GM19468 (cell line): ENCODE measurements around the gene KDM4B.
A peak's percentile ranks its signal among the peaks of the same experiment; 100 is the strongest.
"Not testable (repeated sequence)": the region's sequence is repeated elsewhere in the genome, so short reads cannot be mapped to it uniquely, and the experiment has no call there.

Source experiments
- ATAC-seq: cut with Tn5 transposase; IDR thresholded peaks from one replicate; pipeline ENCODE4 v1.9.1; 2021; ENCODE audit warnings: mild to moderate bottlenecking, moderate library complexity, moderate number of reproducible peaks; ENCODE audit not compliant: unreplicated experiment; ENCODE audit errors: extremely low read depth

The KDM4B gene

DNA sequence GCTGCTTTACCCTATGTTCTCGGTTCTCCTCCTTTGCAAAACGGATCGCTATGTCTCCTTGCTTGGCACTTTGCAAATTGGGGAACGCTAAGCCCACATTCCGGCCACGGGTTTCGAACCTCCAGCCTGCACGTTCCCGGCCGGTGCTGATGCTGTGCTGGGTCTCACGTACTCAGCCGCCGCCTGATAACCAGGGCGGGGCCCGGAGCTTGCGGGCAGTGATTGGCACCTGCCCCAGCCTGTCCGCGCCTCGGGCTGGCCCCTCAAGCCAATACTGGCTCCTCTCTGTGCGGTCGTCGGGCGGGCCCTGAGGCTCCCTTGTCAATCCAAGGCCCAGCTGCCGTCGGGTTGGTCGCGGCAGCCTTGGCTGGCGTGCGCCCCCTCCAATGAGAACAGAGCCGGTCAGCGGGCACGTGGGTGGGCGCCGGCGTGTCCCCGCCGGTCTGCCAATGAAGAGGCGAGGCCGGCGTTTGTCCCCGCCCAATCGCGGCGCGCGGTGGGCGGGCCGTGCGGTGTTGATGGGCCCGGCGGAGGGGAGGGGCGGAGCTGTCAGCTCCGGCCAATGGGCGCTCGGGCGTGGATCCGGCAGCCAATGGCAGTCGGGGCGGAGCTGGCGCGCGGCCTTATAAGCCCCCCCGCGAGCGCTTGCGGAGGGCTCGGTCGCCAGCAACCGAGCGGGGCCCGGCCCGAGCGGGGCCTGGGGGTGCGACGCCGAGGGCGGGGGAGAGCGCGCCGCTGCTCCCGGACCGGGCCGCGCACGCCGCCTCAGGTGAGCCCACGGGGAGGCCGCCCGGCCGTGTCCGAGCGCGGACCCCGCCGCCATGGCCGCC lies at the start of gene KDM4B:
Gene KDM4B (plus strand): TSS at position 652 of the 830 bp plus-strand sequence. CDS start 63,778 bp downstream, outside the sequence.
- ATAC-seq: peak; percentile 85

DNA sequence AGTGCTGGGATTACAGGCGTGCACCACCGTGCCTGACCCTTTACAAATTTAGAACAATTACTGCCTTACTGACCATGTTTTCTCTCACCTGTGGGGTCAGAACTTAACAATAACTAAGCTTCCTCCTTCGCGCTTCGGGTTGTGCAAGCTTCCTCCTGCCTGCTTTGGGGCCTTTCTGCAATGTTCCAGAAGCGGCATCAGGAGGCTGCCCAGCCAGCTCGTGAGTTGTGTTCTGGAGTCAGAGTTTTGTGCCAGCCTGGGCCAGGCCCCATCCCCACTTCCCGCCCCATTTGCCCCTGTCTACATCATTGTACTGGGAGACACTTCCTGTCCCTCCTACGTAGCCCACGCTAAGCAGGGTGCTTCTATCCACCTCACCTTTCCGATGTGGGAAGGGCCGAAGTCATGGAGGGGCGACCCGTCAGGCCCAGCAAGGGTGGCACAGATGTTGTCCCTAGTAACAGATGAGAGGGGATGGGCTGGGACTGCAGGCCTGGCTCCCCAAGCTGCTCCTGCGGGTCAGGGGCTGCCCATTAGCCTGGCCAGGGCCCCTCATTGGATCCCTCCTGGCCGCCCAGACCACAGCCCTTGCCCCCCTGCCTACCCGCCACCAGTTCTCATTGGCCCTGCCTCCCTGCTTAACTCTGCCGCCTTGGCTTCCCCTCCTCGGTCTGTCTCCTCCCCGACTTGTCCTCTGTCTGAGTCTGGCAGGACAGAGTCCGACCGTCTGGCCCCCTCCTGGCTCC lies 46.2 kb upstream of the KDM4B start:
- no peak for ATAC-seq

DNA sequence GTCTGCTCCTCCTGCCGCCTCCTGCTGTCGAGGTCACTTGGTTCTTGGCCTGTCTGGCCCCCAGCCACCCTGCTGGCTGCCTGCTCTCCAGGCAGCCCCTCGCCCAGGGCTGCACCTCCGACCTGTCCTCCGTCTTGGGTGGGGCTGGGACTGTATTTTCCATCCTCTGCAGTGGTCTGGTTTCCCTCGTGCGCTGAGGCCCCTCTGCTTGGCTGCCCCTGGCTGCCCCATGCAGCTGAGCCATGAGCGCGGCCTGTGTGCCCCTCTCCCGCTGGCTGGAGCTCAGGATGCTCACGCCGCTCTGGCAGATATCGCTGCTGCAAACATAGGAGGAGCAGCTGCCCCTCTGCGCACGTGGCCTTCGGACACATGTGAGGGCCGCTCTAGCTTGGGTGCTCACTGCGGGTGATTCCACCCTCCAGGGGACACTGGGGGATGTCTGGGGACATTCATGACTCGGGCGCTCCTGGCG lies 45.6 kb upstream of the KDM4B start:
- no peak for ATAC-seq

DNA sequence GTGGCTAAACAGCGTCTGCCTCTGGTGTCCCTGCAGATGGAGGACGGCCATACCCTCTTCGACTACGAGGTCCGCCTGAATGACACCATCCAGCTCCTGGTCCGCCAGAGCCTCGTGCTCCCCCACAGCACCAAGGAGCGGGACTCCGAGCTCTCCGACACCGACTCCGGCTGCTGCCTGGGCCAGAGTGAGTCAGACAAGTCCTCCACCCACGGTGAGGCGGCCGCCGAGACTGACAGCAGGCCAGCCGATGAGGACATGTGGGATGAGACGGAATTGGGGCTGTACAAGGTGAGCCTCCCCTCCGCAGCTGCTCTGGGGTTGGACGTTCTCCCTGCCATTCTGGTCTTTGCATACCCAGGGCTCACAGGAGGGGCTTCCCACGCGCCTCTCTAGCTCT lies 39.7 kb upstream of the KDM4B start:
- ATAC-seq: no peak

DNA sequence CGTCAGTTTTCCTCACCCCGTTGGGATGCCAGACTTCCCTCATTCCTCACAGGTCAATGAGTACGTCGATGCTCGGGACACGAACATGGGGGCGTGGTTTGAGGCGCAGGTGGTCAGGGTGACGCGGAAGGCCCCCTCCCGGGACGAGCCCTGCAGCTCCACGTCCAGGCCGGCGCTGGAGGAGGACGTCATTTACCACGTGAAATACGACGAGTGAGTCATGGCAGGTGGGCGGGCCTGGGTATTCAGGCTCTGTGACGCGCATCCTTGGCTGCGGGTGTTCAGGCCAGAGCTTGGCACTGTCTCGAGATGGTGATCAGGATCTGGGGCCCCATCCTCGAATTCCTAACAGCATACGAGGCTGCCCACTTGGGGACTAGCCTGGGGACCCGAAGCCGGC lies 38.2 kb upstream of the KDM4B start:
- ATAC-seq: no peak

DNA sequence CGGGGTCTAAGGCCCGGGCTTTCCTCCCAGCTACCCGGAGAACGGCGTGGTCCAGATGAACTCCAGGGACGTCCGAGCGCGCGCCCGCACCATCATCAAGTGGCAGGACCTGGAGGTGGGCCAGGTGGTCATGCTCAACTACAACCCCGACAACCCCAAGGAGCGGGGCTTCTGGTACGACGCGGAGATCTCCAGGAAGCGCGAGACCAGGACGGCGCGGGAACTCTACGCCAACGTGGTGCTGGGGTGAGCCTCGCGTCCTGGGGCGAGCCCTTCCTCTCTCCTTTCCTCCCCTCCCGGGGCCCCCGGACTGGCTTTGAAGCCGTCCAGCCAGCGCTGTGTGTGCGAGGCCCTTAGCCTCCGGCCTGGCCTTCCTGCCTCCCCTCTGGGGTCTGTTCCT lies 36.2 kb upstream of the KDM4B start:
- no peak for ATAC-seq

DNA sequence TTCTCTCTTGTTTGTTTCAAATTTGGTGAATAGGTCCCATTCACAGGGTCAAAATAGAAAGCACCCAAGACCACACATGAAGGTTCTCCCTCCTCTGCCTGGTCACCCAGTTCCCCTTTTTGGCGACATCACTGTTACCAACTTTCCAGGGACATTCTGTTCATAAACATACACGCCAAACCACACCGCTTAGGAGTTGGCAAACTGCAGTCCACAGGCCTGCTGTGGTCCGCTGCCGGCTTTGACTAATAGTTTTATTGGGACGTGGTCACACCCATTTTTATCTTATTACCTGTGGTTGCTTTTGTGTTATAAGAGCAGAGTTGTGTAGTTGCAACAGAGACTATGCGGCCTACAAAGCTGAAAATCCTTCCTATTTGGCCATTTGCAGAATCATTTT lies 35.4 kb upstream of the KDM4B start:
- ATAC-seq: no peak

DNA sequence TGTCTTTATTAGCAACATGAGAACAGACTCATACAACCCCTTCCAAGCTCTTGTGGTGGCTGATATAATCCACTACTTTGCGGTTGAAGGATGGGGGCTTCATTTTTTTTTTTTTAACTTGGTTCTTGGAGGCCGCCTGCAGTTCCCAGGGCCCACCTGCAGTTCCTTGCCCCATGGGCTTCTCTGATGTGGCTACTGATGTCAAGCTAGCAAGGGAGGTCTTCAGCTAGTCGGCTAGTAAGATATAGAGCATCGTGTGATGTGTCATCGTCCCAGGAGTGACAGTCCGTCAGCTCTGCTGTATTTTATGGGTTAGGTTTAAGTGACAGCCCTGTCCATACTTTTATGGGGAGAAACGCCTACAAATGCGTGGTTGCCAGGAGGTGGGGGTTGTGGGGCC lies 33.5 kb upstream of the KDM4B start:
- ATAC-seq: no peak

DNA sequence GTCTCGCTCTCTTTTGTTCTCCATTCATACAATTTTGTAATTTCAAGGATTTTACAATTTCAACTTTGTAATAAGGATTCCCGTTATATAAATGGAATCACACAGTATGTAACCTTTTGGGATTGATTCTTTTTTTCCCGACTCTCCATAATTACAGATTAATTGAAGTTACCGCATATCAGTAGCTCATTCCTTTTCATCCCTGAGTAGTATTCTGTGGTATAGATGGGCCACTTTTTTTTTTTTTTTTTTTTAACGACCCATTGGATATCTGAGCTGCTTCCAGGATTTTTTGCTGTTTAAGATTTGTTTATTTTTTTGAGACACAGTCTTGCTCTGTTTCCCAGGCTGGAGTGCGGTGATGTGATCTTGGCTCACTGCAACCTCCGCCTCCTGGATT lies 31.9 kb upstream of the KDM4B start:
- ATAC-seq: no peak

DNA sequence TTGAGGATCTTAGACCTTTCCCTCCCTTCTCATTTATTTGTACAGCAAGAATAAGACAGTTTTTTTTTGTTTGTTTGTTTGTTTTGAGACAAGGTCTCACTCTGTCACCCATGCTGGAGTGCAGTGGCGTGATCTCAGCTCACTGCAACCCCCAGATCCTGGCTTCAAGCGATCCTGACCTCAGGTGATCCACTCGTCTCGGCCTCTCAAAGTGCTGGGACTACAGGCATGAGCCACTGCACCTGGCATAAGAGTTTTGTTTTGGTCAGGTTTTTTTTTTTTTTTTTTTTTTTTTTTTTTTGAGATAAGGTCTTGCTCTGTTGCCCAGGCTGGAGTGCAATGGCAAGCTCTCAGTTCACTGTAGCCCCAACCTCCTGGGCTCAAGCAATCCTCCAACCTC lies 30.5 kb upstream of the KDM4B start:
- not testable (repeated sequence) for ATAC-seq

DNA sequence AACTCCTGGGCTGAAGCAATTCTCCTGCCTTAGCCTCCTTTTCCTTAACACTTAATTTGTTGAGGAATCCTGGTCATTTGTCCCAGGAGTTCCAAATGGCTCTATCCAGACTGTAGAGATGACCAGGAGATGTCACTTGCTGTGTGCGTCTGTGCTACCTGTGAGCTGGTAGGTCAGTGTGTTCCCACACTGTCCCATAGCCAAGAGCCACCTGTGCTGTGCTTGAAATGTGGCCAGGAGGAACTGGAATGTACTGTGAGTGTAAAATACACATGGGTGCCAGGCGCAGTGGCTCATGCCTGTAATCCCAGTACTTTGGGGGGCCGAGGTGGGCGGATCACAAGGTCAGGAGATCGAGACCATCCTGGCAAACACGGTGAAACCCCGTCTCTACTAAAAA lies 29.4 kb upstream of the KDM4B start:
- ATAC-seq: no peak

DNA sequence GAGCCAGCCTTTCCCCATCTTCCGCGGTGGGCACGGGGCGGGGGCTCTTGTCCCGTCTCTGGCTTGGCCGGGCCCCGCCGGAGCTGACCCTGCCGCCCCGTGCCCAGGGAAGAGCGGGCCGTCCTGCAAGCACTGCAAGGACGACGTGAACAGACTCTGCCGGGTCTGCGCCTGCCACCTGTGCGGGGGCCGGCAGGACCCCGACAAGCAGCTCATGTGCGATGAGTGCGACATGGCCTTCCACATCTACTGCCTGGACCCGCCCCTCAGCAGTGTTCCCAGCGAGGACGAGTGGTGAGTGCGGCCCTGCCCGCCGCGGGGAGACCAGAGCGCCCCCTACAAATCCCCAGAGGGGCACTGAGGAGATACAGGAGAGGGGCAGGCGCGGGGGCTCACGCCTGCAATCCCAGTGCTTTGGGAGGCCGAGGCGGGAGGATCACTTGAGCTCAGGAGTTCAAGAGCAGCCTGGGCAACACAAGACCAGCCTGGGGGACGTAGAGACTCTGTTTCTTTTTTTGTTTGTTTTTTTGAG lies 27.2 kb upstream of the KDM4B start:
- ATAC-seq: not testable (repeated sequence)

DNA sequence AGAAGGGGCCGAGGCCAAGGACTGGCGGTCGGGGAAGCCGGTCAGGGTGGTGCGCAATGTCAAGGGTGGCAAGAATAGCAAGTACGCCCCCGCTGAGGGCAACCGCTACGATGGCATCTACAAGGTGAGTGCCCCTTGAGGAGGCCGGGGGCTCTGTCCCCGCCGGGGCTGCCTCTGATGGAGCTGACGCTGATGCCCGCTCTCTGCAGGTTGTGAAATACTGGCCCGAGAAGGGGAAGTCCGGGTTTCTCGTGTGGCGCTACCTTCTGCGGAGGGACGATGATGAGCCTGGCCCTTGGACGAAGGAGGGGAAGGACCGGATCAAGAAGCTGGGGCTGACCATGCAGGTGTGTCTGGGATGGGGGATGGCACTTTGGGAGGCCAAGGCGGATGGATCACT lies 18.3 kb upstream of the KDM4B start:
- ATAC-seq: not testable (repeated sequence)

DNA sequence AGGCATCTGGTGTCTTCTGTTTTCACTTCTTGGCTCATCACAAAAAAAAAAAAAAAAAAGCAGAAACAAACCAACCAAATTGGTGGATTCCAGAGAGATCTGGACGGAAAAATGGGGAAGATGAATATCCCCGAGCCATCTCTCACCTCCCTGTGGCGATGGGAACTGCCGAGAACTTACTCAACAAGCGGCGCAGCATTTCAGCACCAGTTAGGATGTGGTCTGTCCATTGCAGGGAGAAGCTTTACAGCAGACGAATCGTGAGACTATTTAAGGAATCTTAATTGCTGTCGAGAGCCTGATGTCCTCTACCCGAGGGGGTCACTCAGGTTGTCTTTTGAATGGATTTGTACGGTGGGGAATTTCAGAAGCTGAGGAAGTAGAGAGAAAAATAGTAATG lies 17.3 kb upstream of the KDM4B start:
- ATAC-seq: no peak

DNA sequence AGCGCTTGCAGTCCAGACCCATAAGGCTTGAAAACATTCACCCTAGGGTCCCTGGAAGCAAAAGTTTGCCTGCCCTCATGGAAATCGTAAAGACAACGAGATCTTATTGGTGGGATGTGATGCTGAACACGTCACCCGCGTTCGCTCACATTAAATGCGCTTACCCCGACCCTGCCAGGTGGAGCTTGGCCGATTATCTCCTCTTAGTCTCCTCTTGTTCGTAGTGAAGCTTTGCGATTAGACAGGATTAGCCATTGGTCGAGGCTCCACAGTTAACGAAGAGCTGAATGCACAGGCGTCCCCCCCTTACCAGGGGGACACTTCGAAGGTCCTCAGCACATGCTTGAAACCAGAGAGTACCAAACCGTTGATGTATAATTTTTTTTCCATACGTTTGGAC lies 16.0 kb upstream of the KDM4B start:
- no peak for ATAC-seq

DNA sequence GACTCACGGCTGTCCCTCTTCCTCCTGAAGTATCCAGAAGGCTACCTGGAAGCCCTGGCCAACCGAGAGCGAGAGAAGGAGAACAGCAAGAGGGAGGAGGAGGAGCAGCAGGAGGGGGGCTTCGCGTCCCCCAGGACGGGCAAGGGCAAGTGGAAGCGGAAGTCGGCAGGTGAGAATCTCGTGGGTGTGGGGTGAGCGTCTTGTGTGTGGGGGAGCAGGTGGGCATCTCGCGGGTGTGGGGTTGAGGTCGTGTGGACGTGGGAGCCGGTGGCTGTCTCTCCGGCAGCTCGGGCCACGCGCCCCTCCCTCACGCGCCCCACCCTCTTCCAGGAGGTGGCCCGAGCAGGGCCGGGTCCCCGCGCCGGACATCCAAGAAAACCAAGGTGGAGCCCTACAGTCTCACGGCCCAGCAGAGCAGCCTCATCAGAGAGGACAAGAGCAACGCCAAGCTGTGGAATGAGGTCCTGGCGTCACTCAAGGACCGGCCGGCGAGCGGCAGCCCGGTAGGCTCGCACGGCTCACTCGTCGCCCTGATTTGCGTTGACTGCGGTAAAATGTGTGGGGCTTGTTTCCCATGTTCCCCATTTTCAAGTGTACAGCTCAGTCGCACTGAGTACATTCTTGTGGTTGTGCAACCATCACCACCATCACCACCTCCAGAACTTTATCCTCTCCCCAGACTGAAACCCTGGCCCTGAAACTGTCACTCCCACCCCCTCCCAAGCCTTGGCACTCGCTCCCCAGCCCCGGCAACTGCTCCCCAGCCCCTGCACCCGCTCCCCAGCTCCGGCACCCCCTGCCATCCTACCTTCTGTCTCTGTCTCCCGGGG lies 14.4 kb upstream of the KDM4B start:
- ATAC-seq: not testable (repeated sequence)

DNA sequence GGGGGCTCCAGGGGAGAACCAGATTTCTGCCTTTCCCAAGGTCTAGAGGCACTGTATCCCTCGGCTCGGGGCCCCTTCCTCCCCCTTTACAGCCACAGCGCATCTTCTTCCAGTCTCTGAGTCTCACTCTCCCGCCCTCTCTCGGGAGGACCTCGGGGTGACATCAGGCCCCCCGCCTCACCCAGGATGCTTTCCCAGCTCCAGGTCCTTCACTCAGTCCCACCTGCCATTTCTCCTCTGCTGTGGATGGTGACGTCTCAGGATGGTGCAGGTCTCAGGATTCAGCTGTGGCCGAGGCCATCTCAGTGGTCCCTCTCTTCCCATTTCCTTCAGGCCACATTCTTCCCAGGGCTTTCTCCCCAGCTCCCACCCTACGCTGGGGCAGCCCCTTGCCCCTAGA lies 13.6 kb upstream of the KDM4B start:
- ATAC-seq: no peak

DNA sequence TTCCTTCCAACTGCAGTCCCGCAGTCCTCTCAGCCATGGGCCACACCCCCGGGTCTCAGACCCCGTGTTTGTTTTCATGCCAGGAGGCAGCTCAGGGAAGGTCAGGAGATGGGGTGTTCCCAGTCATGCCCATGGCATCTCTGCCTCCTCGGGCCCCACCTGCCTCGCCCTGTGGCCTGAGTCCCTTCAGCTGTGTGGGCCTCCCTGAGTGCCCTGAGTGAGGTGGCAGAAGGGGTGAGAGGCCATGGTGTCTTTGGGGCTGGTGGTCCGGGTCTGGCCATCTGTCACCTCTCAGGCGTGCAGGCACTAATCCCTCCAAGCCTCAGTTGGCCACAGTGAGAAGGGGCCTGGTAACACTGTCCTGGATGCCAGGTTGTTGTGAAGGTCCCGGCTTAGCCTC lies 10.9 kb upstream of the KDM4B start:
- ATAC-seq: no peak

DNA sequence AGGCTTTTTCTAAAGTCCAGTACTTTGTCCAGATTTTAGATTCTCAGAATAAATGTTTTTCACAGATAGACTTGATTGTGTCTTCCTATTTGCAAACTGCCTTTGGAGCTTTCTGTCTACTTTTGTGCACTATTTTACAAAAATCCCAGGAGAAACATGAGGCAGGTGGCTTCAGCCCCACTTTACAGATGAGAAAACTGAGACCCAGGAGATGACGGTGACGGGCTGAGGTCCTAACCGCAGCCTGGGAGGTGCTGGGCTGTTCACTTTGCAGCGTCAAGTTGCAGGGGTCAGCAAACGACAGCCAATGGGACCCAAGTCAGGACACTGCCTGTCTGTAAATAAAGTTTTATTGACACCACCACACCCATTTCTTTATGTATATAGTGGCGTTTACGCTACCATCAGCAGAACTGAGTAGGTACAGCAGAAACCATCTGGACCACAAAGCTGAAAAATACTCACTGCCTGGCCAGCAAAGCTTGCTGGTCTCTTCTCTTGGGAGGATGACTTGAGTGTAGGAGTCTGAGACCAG lies 6.8 kb upstream of the KDM4B start:
- ATAC-seq: no peak

DNA sequence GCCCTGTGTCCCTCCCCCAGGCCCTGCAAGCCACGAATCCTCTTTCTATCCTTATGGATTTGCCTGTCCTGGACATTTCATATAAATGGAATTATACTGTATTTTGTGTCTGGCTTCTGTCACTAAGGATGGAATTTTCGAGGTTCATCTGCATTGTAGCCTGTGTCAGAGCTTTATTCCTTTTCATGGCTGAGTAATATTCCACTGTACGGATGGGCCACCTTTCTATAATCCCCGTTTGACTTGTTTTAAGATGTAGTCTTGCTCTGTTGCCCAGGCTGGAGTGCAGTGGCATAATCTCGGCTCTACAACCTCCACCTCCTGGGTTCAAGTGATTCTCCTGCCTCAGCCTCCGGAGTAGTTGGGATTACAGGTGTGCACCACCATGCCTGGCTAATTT lies 3.9 kb upstream of the KDM4B start:
- ATAC-seq: no peak
